PC-3 (cell line): ENCODE results near the gene FGFR3. TPM values are rescaled to one million over a fixed set of nuclear protein-coding genes. Genes with fewer than 3 reads are reported as not detected.

Experiments
- ATAC-seq: fragments of 200-7000 bp; cut with Tn5 transposase; 2 replicates; pipeline ENCODE4 v1.9.1; 2020; ENCODE audit warnings: mild to moderate bottlenecking, moderate library complexity
- BruUV-seq: library from RNA; stranded (reverse); fragments of 400-500 nt; replicated peaks from 2 replicates; lab custom pipeline; 2021; lab: Mats Ljungman, UMichigan
- CTCF ChIA-PET: fragments of 300-600 bp; sonication (Branson Sonifier 250); formaldehyde crosslinking; loops from one replicate; lab custom pipeline; 2022; ENCODE audit warnings: antibody characterized with exemption; lab: Charles Lee
- POLR2A ChIA-PET: fragments of 300-600 bp; sonication (Branson Sonifier 250); formaldehyde crosslinking; loops from one replicate; lab custom pipeline; 2022; ENCODE audit warnings: antibody characterized with exemption; ENCODE audit not compliant: unreplicated experiment; lab: Charles Lee
- DNase-seq: peaks from one replicate; pipeline ENCODE4 v3.0.0-alpha.2; 2015
- H2AFZ ChIP-seq: fragments of 300-600 bp; sonication (generic); 2 replicates; pipeline ENCODE4 v1.6.0; 2016; ENCODE audit warnings: antibody characterized with exemption, low read length
- H3F3A ChIP-seq: fragments of 300-600 bp; sonication (generic); one replicate; pipeline ENCODE4 v1.6.0; 2017; ENCODE audit warnings: antibody characterized with exemption, low read length, control low read depth, mild to moderate bottlenecking; ENCODE audit not compliant: unreplicated experiment
- H3K27ac ChIP-seq: fragments of 300-600 bp; sonication (generic); 2 replicates; pipeline ENCODE4 v1.5.1; 2016; ENCODE audit warnings: mild to moderate bottlenecking, low read length
- H3K27me3 ChIP-seq: fragments of 300-600 bp; sonication (generic); 2 replicates; pipeline ENCODE4 v1.6.1; 2016; ENCODE audit warnings: low read length, mixed read lengths
- H3K36me3 ChIP-seq: fragments of 300-600 bp; sonication (generic); 2 replicates; pipeline ENCODE4 v1.6.1; 2016; ENCODE audit warnings: low read depth, mixed run types, low read length, mixed read lengths
- H3K4me1 ChIP-seq: fragments of 300-600 bp; sonication (generic); 2 replicates; pipeline ENCODE4 v1.5.1; 2016; ENCODE audit warnings: low read length; ENCODE audit not compliant: insufficient read depth
- H3K4me2 ChIP-seq: fragments of 300-600 bp; sonication (generic); 2 replicates; pipeline ENCODE4 v1.6.0; 2016; ENCODE audit warnings: low read length
- H3K4me3 ChIP-seq: fragments of 300-600 bp; sonication (generic); 2 replicates; pipeline ENCODE4 v1.5.1; 2016; ENCODE audit warnings: mild to moderate bottlenecking, low read length, mixed read lengths
- H3K79me2 ChIP-seq: fragments of 300-600 bp; sonication (generic); 2 replicates; pipeline ENCODE4 v1.6.1; 2017; ENCODE audit warnings: low read length, mixed read lengths
- H3K9ac ChIP-seq: fragments of 300-600 bp; sonication (generic); 2 replicates; pipeline ENCODE4 v1.6.0; 2016; ENCODE audit warnings: mild to moderate bottlenecking, low read length
- H3K9me2 ChIP-seq: fragments of 300-600 bp; sonication (generic); replicated peaks from 2 replicates; pipeline ENCODE4 v1.6.1; 2016; ENCODE audit warnings: mixed run types, low read length, mixed read lengths
- H3K9me3 ChIP-seq: fragments of 300-600 bp; sonication (generic); 2 replicates; pipeline ENCODE4 v1.6.1; 2016; ENCODE audit warnings: low read length, mixed read lengths
- H4K20me1 ChIP-seq: fragments of 300-600 bp; sonication (generic); 2 replicates; pipeline ENCODE4 v1.6.1; 2016; ENCODE audit warnings: low read length, mixed read lengths
- EZH2 ChIP-seq: fragments of 300-600 bp; sonication (generic); IDR thresholded peaks from one replicate; pipeline ENCODE4 v1.6.1; 2017; ENCODE audit warnings: antibody characterized with exemption, mild to moderate bottlenecking, low read length; ENCODE audit not compliant: unreplicated experiment
- EZH2phosphoT487 ChIP-seq: fragments of 300-600 bp; sonication (generic); IDR thresholded peaks from 2 replicates; pipeline ENCODE4 v1.6.1; 2018; ENCODE audit warnings: mild to moderate bottlenecking, antibody characterized with exemption, low read length, borderline replicate concordance
- intact Hi-C: fragments of 100-400 bp; cut with micrococcal nuclease; formaldehyde crosslinking; loops from 2 replicates; pipeline ENCODE4 v1.9.0; 2023
- total RNA-seq: library from RNA; depleted of rRNA; stranded (reverse); fragments of >200 nt; gene quantifications from 2 replicates; pipeline ENCODE4 v1.2.3, GENCODE V29; 2014
- TF ChIP-seq, protein P1 (sequence below): fragments of 300-600 bp; sonication (generic); conservative IDR thresholded peaks from 2 replicates; pipeline ENCODE4 v1.5.1; 2017; ENCODE audit warnings: antibody characterized with exemption, low read depth, mild to moderate bottlenecking, low read length

The FGFR3 gene
- total RNA-seq, 1 experiment from 2014 or later = 0.11 TPM

DNA sequence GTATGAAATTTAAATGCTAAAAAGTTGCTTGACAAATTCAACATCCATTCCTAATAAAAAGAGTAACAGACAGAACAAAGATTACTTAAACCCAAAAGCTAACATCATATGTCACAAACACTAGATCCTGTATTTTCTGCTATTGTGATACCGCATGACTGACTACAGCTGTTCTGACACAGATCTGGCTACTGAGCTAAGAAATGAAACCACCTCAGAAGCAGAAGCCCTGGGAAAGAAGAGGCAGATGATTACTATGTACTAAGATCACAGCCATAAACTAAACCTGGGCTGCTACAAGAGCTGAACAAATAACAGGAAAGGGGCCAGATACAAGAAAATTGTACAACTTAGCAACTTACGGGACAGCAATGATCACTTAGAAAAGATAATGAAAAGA, 53.5 kb downstream of the FGFR3 start:
- no TSS peak for BruUV-seq
- CTCF ChIA-PET = no interaction called here
- Histone ChIP-seq H3K4me3 (no peak overlapping the region), H2AFZ (no peak overlapping the region), H3F3A (no peaks in the 10 kb centered on the region), H3K36me3 (peaks cover 6% of the 10 kb centered on the region; the same call in 1 of the 2 replicates), H3K27me3 (no peaks in the 10 kb centered on the region), H3K9me2 (no peaks in the 10 kb centered on the region), H3K4me1 (0 out of 2 replicates have a peak, but pooled peaks cover 4% of the 10 kb centered on the region), H4K20me1 (peaks cover 7% of the 10 kb centered on the region; the same call in 1 of the 2 replicates), H3K9ac (no peak overlapping the region), H3K79me2 (peaks cover 56% of the 10 kb centered on the region), H3K27ac (no peak overlapping the region), H3K9me3 (no peaks in the 10 kb centered on the region), H3K4me2 (no peak overlapping the region)
- DNase-seq (no peak), ATAC-seq (no peak)
- intact Hi-C loops = no loop called here
- no peak for TF ChIP-seq EZH2
- no peak for TF ChIP-seq EZH2phosphoT487
- TF ChIP-seq, protein P1, sequence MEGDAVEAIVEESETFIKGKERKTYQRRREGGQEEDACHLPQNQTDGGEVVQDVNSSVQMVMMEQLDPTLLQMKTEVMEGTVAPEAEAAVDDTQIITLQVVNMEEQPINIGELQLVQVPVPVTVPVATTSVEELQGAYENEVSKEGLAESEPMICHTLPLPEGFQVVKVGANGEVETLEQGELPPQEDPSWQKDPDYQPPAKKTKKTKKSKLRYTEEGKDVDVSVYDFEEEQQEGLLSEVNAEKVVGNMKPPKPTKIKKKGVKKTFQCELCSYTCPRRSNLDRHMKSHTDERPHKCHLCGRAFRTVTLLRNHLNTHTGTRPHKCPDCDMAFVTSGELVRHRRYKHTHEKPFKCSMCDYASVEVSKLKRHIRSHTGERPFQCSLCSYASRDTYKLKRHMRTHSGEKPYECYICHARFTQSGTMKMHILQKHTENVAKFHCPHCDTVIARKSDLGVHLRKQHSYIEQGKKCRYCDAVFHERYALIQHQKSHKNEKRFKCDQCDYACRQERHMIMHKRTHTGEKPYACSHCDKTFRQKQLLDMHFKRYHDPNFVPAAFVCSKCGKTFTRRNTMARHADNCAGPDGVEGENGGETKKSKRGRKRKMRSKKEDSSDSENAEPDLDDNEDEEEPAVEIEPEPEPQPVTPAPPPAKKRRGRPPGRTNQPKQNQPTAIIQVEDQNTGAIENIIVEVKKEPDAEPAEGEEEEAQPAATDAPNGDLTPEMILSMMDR = no peak
- POLR2A ChIA-PET = no interaction called here

DNA sequence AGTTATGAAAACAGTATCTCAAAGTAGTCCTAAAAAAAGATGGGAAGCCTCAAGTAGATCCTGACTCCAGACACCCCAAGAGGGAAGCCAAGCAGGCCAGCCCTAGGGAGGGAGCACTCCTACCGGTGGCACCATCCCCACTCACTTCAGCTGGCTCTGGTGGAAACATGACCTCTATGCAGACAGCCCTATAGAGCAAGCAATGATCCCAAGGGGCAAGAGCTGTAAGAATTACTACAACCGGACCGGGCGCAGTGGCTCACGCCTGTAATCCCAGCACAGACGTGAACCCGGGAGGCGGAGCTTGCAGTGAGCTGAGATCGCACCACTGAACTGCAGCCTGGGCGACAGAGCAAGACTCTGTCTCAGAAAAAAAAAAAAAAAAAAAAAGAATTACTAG, 57.2 kb downstream of the FGFR3 start:
- intact Hi-C loops = no loop called here
- TF ChIP-seq, protein P1 = no peak
- TF ChIP-seq EZH2phosphoT487 (no peak), EZH2 (no peak)
- Histone ChIP-seq H3K36me3 (peaks cover 6% of the 10 kb centered on the region; the same call in 1 of the 2 replicates), H3K79me2 (peaks cover 64% of the 10 kb centered on the region), H3K9me2 (no peaks in the 10 kb centered on the region), H4K20me1 (peaks cover 21% of the 10 kb centered on the region; the same call in 1 of the 2 replicates), H3K9me3 (no peaks in the 10 kb centered on the region), H2AFZ (no peak overlapping the region), H3K4me1 (peaks cover 3% of the 10 kb centered on the region; the same call in 1 of the 2 replicates), H3K4me3 (no peak overlapping the region), H3F3A (no peaks in the 10 kb centered on the region), H3K27ac (no peak overlapping the region), H3K9ac (no peak overlapping the region), H3K27me3 (no peaks in the 10 kb centered on the region), H3K4me2 (no peak overlapping the region)
- ATAC-seq (no peak), DNase-seq (no peak)
- CTCF ChIA-PET = no interaction called here
- no TSS peak for BruUV-seq
- POLR2A ChIA-PET = no interaction called here

DNA sequence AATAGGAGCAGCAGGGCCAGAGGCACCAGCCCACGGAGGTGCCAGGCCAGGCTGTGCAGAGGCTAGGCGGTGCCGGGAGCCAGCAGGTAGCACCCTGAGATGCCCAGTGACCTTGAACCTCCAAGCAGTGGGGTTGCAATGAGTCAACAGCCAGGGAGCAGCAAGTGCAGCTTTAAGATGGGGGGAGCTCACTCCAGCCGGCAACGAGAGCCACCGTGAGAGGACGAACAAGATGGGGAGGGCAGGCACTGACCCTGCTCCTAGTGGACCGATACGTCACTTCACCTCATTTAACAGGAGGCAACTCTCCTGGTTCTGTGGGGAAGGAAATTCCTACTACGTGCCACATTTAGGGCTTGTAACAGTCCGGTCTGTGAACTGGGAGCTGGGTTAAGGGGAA, 58.1 kb downstream of the FGFR3 start:
- no TSS peak for BruUV-seq
- intact Hi-C loops = no loop called here
- ChIA-PET POLR2A (no interaction called here), CTCF (no interaction called here)
- Histone ChIP-seq H4K20me1 (peaks cover 21% of the 10 kb centered on the region; the same call in 1 of the 2 replicates), H2AFZ (no peak overlapping the region), H3K79me2 (peaks cover 68% of the 10 kb centered on the region), H3K36me3 (peaks cover 4% of the 10 kb centered on the region; the same call in 1 of the 2 replicates), H3K4me2 (no peak overlapping the region), H3F3A (no peaks in the 10 kb centered on the region), H3K9ac (no peak overlapping the region), H3K27ac (no peak overlapping the region), H3K4me1 (peaks cover 3% of the 10 kb centered on the region; the same call in 1 of the 2 replicates), H3K9me3 (no peaks in the 10 kb centered on the region), H3K9me2 (no peaks in the 10 kb centered on the region), H3K4me3 (no peak overlapping the region), H3K27me3 (no peaks in the 10 kb centered on the region)
- DNase-seq (no peak), ATAC-seq (no peak)
- TF ChIP-seq, protein P1 = no peak
- TF ChIP-seq EZH2phosphoT487 = no peak
- no peak for TF ChIP-seq EZH2
